Activated T-helper 17 cell treated with anti-CD3 and anti-CD28 coated beads, Interleukin-2, amount 50 U/mL, for 72 hours (primary cell): Measurements from ENCODE around the gene TSPAN11. TPM values are rescaled to one million over a fixed set of nuclear protein-coding genes. Genes with fewer than 3 reads are reported as not detected.

Experiments used
- ATAC-seq: fragments of 150-1000 bp; cut with Tn5 transposase; replicated peaks from 2 replicates; pipeline ENCODE4 v1.10.0; 2021; ENCODE audit warnings: mild to moderate bottlenecking, moderate library complexity
- H3K27ac Mint-ChIP-seq: one replicate; pipeline ENCODE4 v1.8.0; 2022; ENCODE audit warnings: mixed read lengths
- H3K27me3 Mint-ChIP-seq: one replicate; pipeline ENCODE4 v1.8.0; 2022; ENCODE audit warnings: mixed read lengths
- H3K36me3 Mint-ChIP-seq: one replicate; pipeline ENCODE4 v1.8.0; 2022; ENCODE audit warnings: low read depth, mild to moderate bottlenecking, mixed read lengths
- H3K4me1 Mint-ChIP-seq: one replicate; pipeline ENCODE4 v1.8.0; 2022; ENCODE audit warnings: mixed read lengths
- H3K4me3 Mint-ChIP-seq: one replicate; pipeline ENCODE4 v1.8.0; 2022; ENCODE audit warnings: mild to moderate bottlenecking, mixed read lengths
- H3K9me3 Mint-ChIP-seq: one replicate; pipeline ENCODE4 v1.8.0; 2022; ENCODE audit warnings: mixed read lengths
- total RNA-seq, 2 donors: library from RNA; stranded (reverse); gene quantifications; one replicate each; pipeline ENCODE4 v1.2.3, GENCODE V29; 2022

TSPAN11 gene
- total RNA-seq, 2 donors from 2014 or later: 0.17 TPM; not detected in 1

- Mint-ChIP-seq H3K27ac (no peak overlapping the region), H3K27me3 (peaks cover 40% of the 10 kb centered on the region), H3K36me3 (no peaks in the 10 kb centered on the region), H3K4me1 (no peaks in the 10 kb centered on the region), H3K4me3 (no peak overlapping the region), H3K9me3 (no peaks in the 10 kb centered on the region)
- no peak for ATAC-seq
Measured at GRCh38 chr12:30930641-30931040, 4.1 kb downstream of the TSPAN11 start.

- no peaks in the 10 kb centered on the region for H3K9me3 Mint-ChIP-seq
- no peak overlapping the region for H3K4me3 Mint-ChIP-seq
- H3K27me3 Mint-ChIP-seq: peaks cover 39% of the 10 kb centered on the region
- H3K36me3 Mint-ChIP-seq: no peaks in the 10 kb centered on the region
- no peak for ATAC-seq
- H3K27ac Mint-ChIP-seq: no peak overlapping the region
- H3K4me1 Mint-ChIP-seq: no peaks in the 10 kb centered on the region
Measured at GRCh38 chr12:30932881-30933280, 6.3 kb downstream of the TSPAN11 start.

GRCh38 chr12:30934811-30935210 is 8.3 kb downstream of the TSPAN11 start:
- no peak for ATAC-seq
- Mint-ChIP-seq H3K9me3 (no peaks in the 10 kb centered on the region), H3K27ac (no peak overlapping the region), H3K36me3 (no peaks in the 10 kb centered on the region), H3K4me3 (no peak overlapping the region), H3K4me1 (no peaks in the 10 kb centered on the region), H3K27me3 (peaks cover 21% of the 10 kb centered on the region)

- peaks cover 12% of the 10 kb centered on the region for H3K27me3 Mint-ChIP-seq
Measured at GRCh38 chr12:30936036-30936435, 9.5 kb downstream of the TSPAN11 start.

GRCh38 chr12:30939234-30939633 is 12.7 kb downstream of the TSPAN11 start:
- Mint-ChIP-seq H3K36me3 (no peaks in the 10 kb centered on the region), H3K4me1 (no peaks in the 10 kb centered on the region), H3K27ac (no peak overlapping the region), H3K9me3 (no peaks in the 10 kb centered on the region), H3K4me3 (no peak overlapping the region), H3K27me3 (peaks cover 13% of the 10 kb centered on the region)
- ATAC-seq: no peak

More at GRCh38 chr12:30936036-30936435, 9.5 kb downstream of the TSPAN11 start:
- H3K36me3 Mint-ChIP-seq: no peaks in the 10 kb centered on the region
- no peak overlapping the region for H3K27ac Mint-ChIP-seq
- no peaks in the 10 kb centered on the region for H3K4me1 Mint-ChIP-seq
- H3K9me3 Mint-ChIP-seq: no peaks in the 10 kb centered on the region
- H3K4me3 Mint-ChIP-seq: no peak overlapping the region
- ATAC-seq: no peak

GRCh38 chr12:30942486-30942885 is 15.9 kb downstream of the TSPAN11 start:
- H3K4me1 Mint-ChIP-seq: no peaks in the 10 kb centered on the region
- H3K9me3 Mint-ChIP-seq: no peaks in the 10 kb centered on the region
- H3K27ac Mint-ChIP-seq: no peak overlapping the region
- H3K27me3 Mint-ChIP-seq: peaks cover 7% of the 10 kb centered on the region
- H3K36me3 Mint-ChIP-seq: no peaks in the 10 kb centered on the region
- no peak for ATAC-seq
- H3K4me3 Mint-ChIP-seq: no peak overlapping the region

- Mint-ChIP-seq H3K4me1 (no peaks in the 10 kb centered on the region), H3K27me3 (peaks cover 11% of the 10 kb centered on the region), H3K4me3 (no peak overlapping the region), H3K27ac (no peak overlapping the region), H3K9me3 (no peaks in the 10 kb centered on the region), H3K36me3 (no peaks in the 10 kb centered on the region)
- no peak for ATAC-seq
Measured at GRCh38 chr12:30942936-30943335, 16.4 kb downstream of the TSPAN11 start.

GRCh38 chr12:30945443-30946164 is 19.1 kb downstream of the TSPAN11 start:
- Mint-ChIP-seq H3K27ac (no peak overlapping the region), H3K36me3 (no peaks in the 10 kb centered on the region), H3K27me3 (peaks cover 22% of the 10 kb centered on the region), H3K4me3 (no peak overlapping the region), H3K9me3 (no peaks in the 10 kb centered on the region), H3K4me1 (no peaks in the 10 kb centered on the region)
- no peak for ATAC-seq

- no peak for ATAC-seq
- Mint-ChIP-seq H3K36me3 (no peaks in the 10 kb centered on the region), H3K9me3 (no peaks in the 10 kb centered on the region), H3K27ac (no peak overlapping the region), H3K27me3 (peaks cover 23% of the 10 kb centered on the region), H3K4me1 (no peaks in the 10 kb centered on the region), H3K4me3 (no peak overlapping the region)
Measured at GRCh38 chr12:30952015-30952414, 25.5 kb downstream of the TSPAN11 start.

- Mint-ChIP-seq H3K27me3 (peaks cover 20% of the 10 kb centered on the region), H3K27ac (no peak overlapping the region), H3K9me3 (no peaks in the 10 kb centered on the region), H3K36me3 (no peaks in the 10 kb centered on the region), H3K4me1 (no peaks in the 10 kb centered on the region), H3K4me3 (no peak overlapping the region)
- no peak for ATAC-seq
Measured at GRCh38 chr12:30953257-30953656, 26.7 kb downstream of the TSPAN11 start.

GRCh38 chr12:30953951-30954751 is 27.6 kb downstream of the TSPAN11 start:
- Mint-ChIP-seq H3K4me3 (no peak overlapping the region), H3K9me3 (no peaks in the 10 kb centered on the region), H3K27me3 (peaks cover 15% of the 10 kb centered on the region), H3K27ac (no peak overlapping the region), H3K4me1 (no peaks in the 10 kb centered on the region), H3K36me3 (no peaks in the 10 kb centered on the region)
- no peak for ATAC-seq

GRCh38 chr12:30955214-30955613 is 28.7 kb downstream of the TSPAN11 start:
- Mint-ChIP-seq H3K27ac (no peak overlapping the region), H3K4me3 (no peak overlapping the region), H3K36me3 (no peaks in the 10 kb centered on the region), H3K27me3 (peaks cover 9% of the 10 kb centered on the region), H3K9me3 (no peaks in the 10 kb centered on the region), H3K4me1 (no peaks in the 10 kb centered on the region)
- no peak for ATAC-seq

- Mint-ChIP-seq H3K36me3 (no peaks in the 10 kb centered on the region), H3K4me3 (no peak overlapping the region), H3K27me3 (peaks cover 9% of the 10 kb centered on the region), H3K9me3 (no peaks in the 10 kb centered on the region), H3K27ac (no peak overlapping the region), H3K4me1 (no peaks in the 10 kb centered on the region)
- no peak for ATAC-seq
Measured at GRCh38 chr12:30959110-30959710, 32.7 kb downstream of the TSPAN11 start.

- no peak overlapping the region for H3K4me3 Mint-ChIP-seq
- H3K9me3 Mint-ChIP-seq: no peaks in the 10 kb centered on the region
- peaks cover 9% of the 10 kb centered on the region for H3K27me3 Mint-ChIP-seq
- no peak for ATAC-seq
- H3K27ac Mint-ChIP-seq: no peak overlapping the region
- no peaks in the 10 kb centered on the region for H3K4me1 Mint-ChIP-seq
- H3K36me3 Mint-ChIP-seq: no peaks in the 10 kb centered on the region
Measured at GRCh38 chr12:30959778-30960177, 33.2 kb downstream of the TSPAN11 start.

GRCh38 chr12:30961030-30961429 is 34.5 kb downstream of the TSPAN11 start:
- Mint-ChIP-seq H3K9me3 (no peaks in the 10 kb centered on the region), H3K27me3 (peaks cover 4% of the 10 kb centered on the region), H3K27ac (no peak overlapping the region), H3K4me1 (no peaks in the 10 kb centered on the region), H3K4me3 (no peak overlapping the region), H3K36me3 (no peaks in the 10 kb centered on the region)
- no peak for ATAC-seq
